SK-N-SH (cell line): ENCODE results near the gene IRAK3. TPM values are rescaled to one million over a fixed set of nuclear protein-coding genes. Genes with fewer than 3 reads are reported as not detected.

ENCODE experiments used
- CTCF ChIA-PET: fragments of 300-600, 350-600 bp; formaldehyde crosslinking; extraction: SDS; loops from one replicate; lab custom pipeline; 2021; lab: Yijun Ruan, JAX
- POLR2A ChIA-PET: fragments of 350-600 bp; sonication (Branson Sonifier 250); formaldehyde crosslinking; extraction: SDS; loops from one replicate; lab custom pipeline; 2020; ENCODE audit warnings: antibody characterized with exemption, inconsistent platforms; lab: Yijun Ruan, JAX
- DNase-seq: peaks from one replicate; pipeline ENCODE4 v3.0.0; 2012
- H2AFZ ChIP-seq: fragments of 200-600 bp; sonication (generic); 2 replicates; pipeline ENCODE4 v1.8.1; 2016; ENCODE audit warnings: antibody characterized with exemption, mild to moderate bottlenecking, low read depth
- H3F3A ChIP-seq: fragments of 200-600 bp; sonication (generic); replicated peaks from 2 replicates; pipeline ENCODE3; 2016; ENCODE audit warnings: antibody characterized with exemption, mild to moderate bottlenecking; ENCODE audit not compliant: insufficient read depth
- H3K27ac ChIP-seq, 2 experiments: fragments of 200-500 bp in 1 of 2; fragments of 200-600 bp in 1 of 2; sonication (Bioruptor generic) in 1 of 2; sonication (generic), shearing (Covaris generic) in 1 of 2; 2 replicates each; pipeline versions ENCODE4 v1.5.1 to v1.6.1; 2014 to 2016; ENCODE audit warnings: low read depth in 2 of 2, inconsistent platforms in 1 of 2, low read length in 1 of 2, mild to moderate bottlenecking in 1 of 2, mixed read lengths in 1 of 2
- H3K27me3 ChIP-seq: fragments of 200-600 bp; sonication (generic), shearing (Covaris generic); 2 replicates; pipeline ENCODE4 v1.6.1; 2016; ENCODE audit warnings: mixed run types; ENCODE audit not compliant: insufficient read depth
- H3K36me3 ChIP-seq, 2 experiments: fragments of 200-500 bp in 1 of 2; fragments of 200-600 bp in 1 of 2; sonication (Bioruptor generic) in 1 of 2; sonication (generic) in 1 of 2; replicated peaks in 1 of 2; 2 replicates each; pipeline versions ENCODE3 to v1.5.1; 2014 to 2016; ENCODE audit warnings: low read length in 1 of 2, mild to moderate bottlenecking in 1 of 2; ENCODE audit not compliant: insufficient read depth in 2 of 2, control insufficient read depth in 1 of 2
- H3K4me1 ChIP-seq, 2 experiments: fragments of 200-500 bp in 1 of 2; fragments of 200-600 bp in 1 of 2; sonication (Bioruptor generic) in 1 of 2; sonication (generic), shearing (Covaris generic) in 1 of 2; 2 replicates each; pipeline versions ENCODE4 v1.5.1 to v1.6.1; 2014 to 2016; ENCODE audit warnings: low read depth in 1 of 2, low read length in 1 of 2, mixed run types in 1 of 2; ENCODE audit not compliant: insufficient read depth in 2 of 2, control insufficient read depth in 1 of 2
- H3K4me2 ChIP-seq: fragments of 200-600 bp; sonication (generic), shearing (Covaris generic); 2 replicates; pipeline ENCODE4 v1.6.1; 2017; ENCODE audit warnings: mixed run types
- H3K4me3 ChIP-seq, 2 experiments: fragments of 200-500 bp in 1 of 2; fragments of 200-600 bp in 1 of 2; sonication (Bioruptor generic) in 1 of 2; sonication (generic), shearing (Covaris generic) in 1 of 2; 2 replicates each; pipeline versions ENCODE4 v1.5.1 to v1.8.1; 2014 to 2016; ENCODE audit warnings: low read depth in 2 of 2, inconsistent platforms in 1 of 2, low read length in 1 of 2, mild to moderate bottlenecking in 1 of 2, mixed read lengths in 1 of 2, moderate library complexity in 1 of 2
- H3K79me2 ChIP-seq: fragments of 200-600 bp; sonication (generic); 2 replicates; pipeline ENCODE4 v1.8.1; 2017; ENCODE audit warnings: mild to moderate bottlenecking; ENCODE audit not compliant: insufficient read depth
- H3K9ac ChIP-seq: fragments of 200-600 bp; sonication (generic); 2 replicates; pipeline ENCODE4 v1.6.1; 2017; ENCODE audit warnings: mixed run types
- H3K9me2 ChIP-seq: fragments of 200-600 bp; sonication (generic); 2 replicates; pipeline ENCODE4 v1.6.1; 2017; ENCODE audit warnings: mixed run types
- H3K9me3 ChIP-seq: fragments of 200-600 bp; sonication (generic); 2 replicates; pipeline ENCODE4 v1.6.1; 2017; ENCODE audit warnings: mixed run types, mild to moderate bottlenecking, moderate library complexity
- H4K20me1 ChIP-seq: fragments of 200-600 bp; sonication (generic); 2 replicates; pipeline ENCODE4 v1.6.1; 2017; ENCODE audit warnings: mild to moderate bottlenecking, mixed run types; ENCODE audit not compliant: insufficient read depth
- CHD2 ChIP-seq: fragments of 150-350 bp; IDR thresholded peaks from 2 replicates; pipeline ENCODE4 v1.6.1; 2018; ENCODE audit warnings: low read length; ENCODE audit not compliant: partially characterized antibody
- EZH2phosphoT487 ChIP-seq: fragments of 200-600 bp; sonication (generic); IDR thresholded peaks from 2 replicates; pipeline ENCODE4 v1.6.1; 2017; ENCODE audit warnings: low read depth, mixed run types, mild to moderate bottlenecking, antibody characterized with exemption, moderate library complexity, borderline replicate concordance
- GATA2 ChIP-seq: sonication (generic); formaldehyde crosslinking; IDR thresholded peaks from 2 replicates; pipeline ENCODE4 v1.5.0; 2020; ENCODE audit warnings: mild to moderate bottlenecking, missing genetic modification reagents
- JUND ChIP-seq: IDR thresholded peaks from 2 replicates; pipeline ENCODE4 v1.4.0; 2012
- NRF1 ChIP-seq: IDR thresholded peaks from 2 replicates; pipeline ENCODE4 v1.6.1; 2012; ENCODE audit warnings: low read depth, mild to moderate bottlenecking, low read length
- RCOR1 ChIP-seq: fragments of 150-350 bp; IDR thresholded peaks from 2 replicates; pipeline ENCODE4 v1.6.1; 2017; ENCODE audit warnings: antibody characterized with exemption, low read length
- TAF1 ChIP-seq: IDR thresholded peaks from 2 replicates; pipeline ENCODE4 v1.6.1; 2012; ENCODE audit warnings: low read depth, mild to moderate bottlenecking, low read length, moderate library complexity, borderline replicate concordance
- WGBS: methylation state at CpG from one replicate; pipeline ENCODE4 v1.1.6; 2017; ENCODE audit warnings: low lambda C conversion rate; 5-methylcytosine and 5-hydroxymethylcytosine counted together
- polyA plus RNA-seq, 3 experiments: library from polyadenylated mRNA; depleted of rRNA; stranded (reverse); fragments of >200 nt; gene quantifications; 2 replicates each; pipeline ENCODE4 v1.2.3, GENCODE V29; 2012
- TF ChIP-seq, protein P1 (sequence below): fragments of 200-600 bp; sonication (generic); IDR thresholded peaks from 2 replicates; pipeline ENCODE4 v1.6.1; 2017; ENCODE audit warnings: antibody characterized with exemption, mild to moderate bottlenecking, moderate library complexity
- TF ChIP-seq, protein P2 (sequence below): fragments of 150-350 bp; IDR thresholded peaks from 2 replicates; pipeline ENCODE4 v1.6.1; 2017; ENCODE audit warnings: antibody characterized with exemption, low read length, low read depth, borderline replicate concordance
- TF ChIP-seq, protein P3 (sequence below): IDR thresholded peaks from 2 replicates; pipeline ENCODE4 v1.6.1; 2012; ENCODE audit warnings: mild to moderate bottlenecking, low read depth, low read length, moderate library complexity
- TF ChIP-seq, protein P4 (sequence below): IDR thresholded peaks from 2 replicates; pipeline ENCODE4 v1.4.0; 2012; ENCODE audit warnings: low read depth
- TF ChIP-seq, protein P5 (sequence below): IDR thresholded peaks from 2 replicates; pipeline ENCODE4 v1.4.0; 2012; ENCODE audit warnings: low read depth, borderline replicate concordance

Gene IRAK3
- polyA plus RNA-seq, 1 of the 3 experiments (the other 2 are of a cell fraction) = not detected

DNA sequence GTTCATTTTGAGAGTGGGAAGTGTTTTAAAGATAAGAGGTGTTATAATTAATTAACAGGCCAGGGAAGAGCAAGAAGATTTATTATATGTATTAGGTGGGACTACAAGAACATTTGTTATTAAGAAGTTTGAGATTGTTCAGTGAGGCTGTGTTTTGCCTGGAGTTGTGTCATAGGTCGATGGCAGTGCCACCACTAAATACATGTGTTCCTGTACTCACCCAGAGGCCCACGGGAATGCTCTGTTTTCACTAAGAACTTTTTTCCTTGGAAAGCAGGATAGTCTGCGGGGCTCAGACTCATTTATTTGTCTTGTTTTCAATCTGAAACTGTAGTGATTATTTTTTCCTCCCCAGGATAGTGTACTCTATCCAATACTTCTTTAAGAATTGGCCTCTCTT, 10.1 kb downstream of the IRAK3 start (continued):
- TF ChIP-seq JUND (no peak), GATA2 (CRISPR knock-in tag) (no peak)
- TF ChIP-seq, protein P1, sequence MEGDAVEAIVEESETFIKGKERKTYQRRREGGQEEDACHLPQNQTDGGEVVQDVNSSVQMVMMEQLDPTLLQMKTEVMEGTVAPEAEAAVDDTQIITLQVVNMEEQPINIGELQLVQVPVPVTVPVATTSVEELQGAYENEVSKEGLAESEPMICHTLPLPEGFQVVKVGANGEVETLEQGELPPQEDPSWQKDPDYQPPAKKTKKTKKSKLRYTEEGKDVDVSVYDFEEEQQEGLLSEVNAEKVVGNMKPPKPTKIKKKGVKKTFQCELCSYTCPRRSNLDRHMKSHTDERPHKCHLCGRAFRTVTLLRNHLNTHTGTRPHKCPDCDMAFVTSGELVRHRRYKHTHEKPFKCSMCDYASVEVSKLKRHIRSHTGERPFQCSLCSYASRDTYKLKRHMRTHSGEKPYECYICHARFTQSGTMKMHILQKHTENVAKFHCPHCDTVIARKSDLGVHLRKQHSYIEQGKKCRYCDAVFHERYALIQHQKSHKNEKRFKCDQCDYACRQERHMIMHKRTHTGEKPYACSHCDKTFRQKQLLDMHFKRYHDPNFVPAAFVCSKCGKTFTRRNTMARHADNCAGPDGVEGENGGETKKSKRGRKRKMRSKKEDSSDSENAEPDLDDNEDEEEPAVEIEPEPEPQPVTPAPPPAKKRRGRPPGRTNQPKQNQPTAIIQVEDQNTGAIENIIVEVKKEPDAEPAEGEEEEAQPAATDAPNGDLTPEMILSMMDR = no peak
- TF ChIP-seq, protein P2, sequence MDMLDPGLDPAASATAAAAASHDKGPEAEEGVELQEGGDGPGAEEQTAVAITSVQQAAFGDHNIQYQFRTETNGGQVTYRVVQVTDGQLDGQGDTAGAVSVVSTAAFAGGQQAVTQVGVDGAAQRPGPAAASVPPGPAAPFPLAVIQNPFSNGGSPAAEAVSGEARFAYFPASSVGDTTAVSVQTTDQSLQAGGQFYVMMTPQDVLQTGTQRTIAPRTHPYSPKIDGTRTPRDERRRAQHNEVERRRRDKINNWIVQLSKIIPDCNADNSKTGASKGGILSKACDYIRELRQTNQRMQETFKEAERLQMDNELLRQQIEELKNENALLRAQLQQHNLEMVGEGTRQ = no peak
- TF ChIP-seq, all 33 proteins: peak for 0

DNA sequence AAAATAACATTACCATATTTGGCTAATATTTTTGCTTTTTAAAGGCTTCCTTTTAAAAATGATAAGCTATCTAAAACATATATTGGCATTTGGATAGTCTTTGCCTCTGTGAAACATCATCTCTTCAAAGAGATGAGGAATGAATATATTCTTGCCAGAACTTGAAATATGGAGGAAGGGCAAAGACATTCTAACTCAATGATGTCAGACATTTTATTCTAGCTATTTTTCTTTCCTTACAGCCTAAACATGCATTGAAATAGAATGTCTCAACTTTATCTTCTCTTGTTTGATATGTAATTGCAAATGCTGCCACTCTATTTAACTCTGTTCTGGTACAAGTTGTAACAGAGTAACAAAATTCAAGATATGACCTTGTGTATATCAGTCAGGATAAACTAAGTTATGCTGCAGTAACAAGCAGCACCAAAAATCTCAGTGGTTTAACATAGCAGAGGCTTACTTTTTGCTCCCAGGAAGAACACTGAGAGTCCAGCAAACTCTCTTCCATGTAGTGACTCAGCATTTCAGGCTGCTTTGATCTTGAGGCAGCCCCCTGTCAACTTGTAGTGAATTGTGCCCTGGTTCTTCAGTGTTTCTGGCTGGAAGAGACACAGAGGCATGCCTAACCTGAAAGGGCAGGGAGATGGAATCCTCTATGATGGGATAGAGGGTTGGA, 11.0 kb downstream of the IRAK3 start:
- Histone ChIP-seq H3K79me2 (no peaks in the 10 kb centered on the region), H3K27ac (no peak overlapping the region), H2AFZ (no peak overlapping the region), H3K36me3 (no peaks in the 10 kb centered on the region), H3F3A (no peaks in the 10 kb centered on the region), H3K4me2 (no peak overlapping the region), H3K27me3 (peaks cover 17% of the 10 kb centered on the region; the same call in 1 of the 2 replicates), H3K4me3 (no peak overlapping the region), H3K9me3 (no peaks in the 10 kb centered on the region), H3K4me1 (no peaks in the 10 kb centered on the region), H3K9ac (no peak overlapping the region), H4K20me1 (no peaks in the 10 kb centered on the region), H3K9me2 (no peaks in the 10 kb centered on the region)
- no peak for TF ChIP-seq RCOR1
- ChIA-PET CTCF (interaction anchor here (1.2 kb wide), 1 partner anchor 17 kb away, joined by 3 read pairs; no protein-coding TSS in a partner anchor), POLR2A (no interaction called here)
- DNase-seq = no peak

DNA sequence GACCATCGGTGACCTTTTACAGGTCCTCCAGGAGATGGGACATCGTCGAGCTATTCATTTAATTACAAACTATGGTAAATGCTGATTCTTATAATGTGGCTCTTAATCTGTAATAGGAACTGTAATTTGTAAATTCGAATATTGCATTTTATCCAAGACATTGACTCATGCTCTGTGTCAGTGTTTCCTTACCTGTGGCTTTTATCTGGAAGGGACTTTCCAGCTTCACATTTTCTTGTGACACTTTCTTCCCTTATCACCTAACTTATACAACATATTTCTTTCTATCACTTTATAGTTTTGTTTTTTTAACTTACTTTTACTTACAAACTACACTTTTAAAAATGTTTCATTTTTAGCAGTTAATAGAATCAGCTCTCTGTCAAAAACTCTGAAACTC, 14.8 kb downstream of the IRAK3 start:
- CTCF ChIA-PET = interaction anchor here (1.8 to 2.0 kb wide), 2 partner anchors 32 to 205 kb away, joined by 4 to 6 read pairs; no protein-coding TSS in a partner anchor
- no peaks in the 10 kb centered on the region for H4K20me1 ChIP-seq
- peaks cover 10% of the 10 kb centered on the region; the same call in 1 of the 2 replicates for H3K27me3 ChIP-seq
- no peaks in the 10 kb centered on the region for H3F3A ChIP-seq
- no peaks in the 10 kb centered on the region for H3K9me3 ChIP-seq
- no peak for DNase-seq
- WGBS = 9% methylated on average over 4 of the region's 4 CpGs
- H3K4me2 ChIP-seq = no peak overlapping the region
- no peak overlapping the region for H2AFZ ChIP-seq
- H3K9me2 ChIP-seq = no peaks in the 10 kb centered on the region
- POLR2A ChIA-PET = no interaction called here
- H3K36me3 ChIP-seq = no peaks in the 10 kb centered on the region
- no peak overlapping the region for H3K4me3 ChIP-seq
- no peaks in the 10 kb centered on the region for H3K4me1 ChIP-seq
- TF ChIP-seq, protein P3, sequence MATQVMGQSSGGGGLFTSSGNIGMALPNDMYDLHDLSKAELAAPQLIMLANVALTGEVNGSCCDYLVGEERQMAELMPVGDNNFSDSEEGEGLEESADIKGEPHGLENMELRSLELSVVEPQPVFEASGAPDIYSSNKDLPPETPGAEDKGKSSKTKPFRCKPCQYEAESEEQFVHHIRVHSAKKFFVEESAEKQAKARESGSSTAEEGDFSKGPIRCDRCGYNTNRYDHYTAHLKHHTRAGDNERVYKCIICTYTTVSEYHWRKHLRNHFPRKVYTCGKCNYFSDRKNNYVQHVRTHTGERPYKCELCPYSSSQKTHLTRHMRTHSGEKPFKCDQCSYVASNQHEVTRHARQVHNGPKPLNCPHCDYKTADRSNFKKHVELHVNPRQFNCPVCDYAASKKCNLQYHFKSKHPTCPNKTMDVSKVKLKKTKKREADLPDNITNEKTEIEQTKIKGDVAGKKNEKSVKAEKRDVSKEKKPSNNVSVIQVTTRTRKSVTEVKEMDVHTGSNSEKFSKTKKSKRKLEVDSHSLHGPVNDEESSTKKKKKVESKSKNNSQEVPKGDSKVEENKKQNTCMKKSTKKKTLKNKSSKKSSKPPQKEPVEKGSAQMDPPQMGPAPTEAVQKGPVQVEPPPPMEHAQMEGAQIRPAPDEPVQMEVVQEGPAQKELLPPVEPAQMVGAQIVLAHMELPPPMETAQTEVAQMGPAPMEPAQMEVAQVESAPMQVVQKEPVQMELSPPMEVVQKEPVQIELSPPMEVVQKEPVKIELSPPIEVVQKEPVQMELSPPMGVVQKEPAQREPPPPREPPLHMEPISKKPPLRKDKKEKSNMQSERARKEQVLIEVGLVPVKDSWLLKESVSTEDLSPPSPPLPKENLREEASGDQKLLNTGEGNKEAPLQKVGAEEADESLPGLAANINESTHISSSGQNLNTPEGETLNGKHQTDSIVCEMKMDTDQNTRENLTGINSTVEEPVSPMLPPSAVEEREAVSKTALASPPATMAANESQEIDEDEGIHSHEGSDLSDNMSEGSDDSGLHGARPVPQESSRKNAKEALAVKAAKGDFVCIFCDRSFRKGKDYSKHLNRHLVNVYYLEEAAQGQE = no peak
- no peak for TF ChIP-seq CHD2
- TF ChIP-seq, protein P4, sequence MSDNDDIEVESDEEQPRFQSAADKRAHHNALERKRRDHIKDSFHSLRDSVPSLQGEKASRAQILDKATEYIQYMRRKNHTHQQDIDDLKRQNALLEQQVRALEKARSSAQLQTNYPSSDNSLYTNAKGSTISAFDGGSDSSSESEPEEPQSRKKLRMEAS = no peak
- TF ChIP-seq, protein P1 = no peak
- TF ChIP-seq TAF1 = no peak
- TF ChIP-seq EZH2phosphoT487 = no peak
- no peak for TF ChIP-seq NRF1
- TF ChIP-seq, protein P5, sequence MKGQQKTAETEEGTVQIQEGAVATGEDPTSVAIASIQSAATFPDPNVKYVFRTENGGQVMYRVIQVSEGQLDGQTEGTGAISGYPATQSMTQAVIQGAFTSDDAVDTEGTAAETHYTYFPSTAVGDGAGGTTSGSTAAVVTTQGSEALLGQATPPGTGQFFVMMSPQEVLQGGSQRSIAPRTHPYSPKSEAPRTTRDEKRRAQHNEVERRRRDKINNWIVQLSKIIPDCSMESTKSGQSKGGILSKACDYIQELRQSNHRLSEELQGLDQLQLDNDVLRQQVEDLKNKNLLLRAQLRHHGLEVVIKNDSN = no peak
- no peak for TF ChIP-seq RCOR1
- TF ChIP-seq GATA2 (CRISPR knock-in tag) = no peak
- TF ChIP-seq, all 33 proteins: peak for 0
- Histone ChIP-seq H3K27ac (no peak overlapping the region), H3K9ac (no peak overlapping the region), H3K79me2 (no peaks in the 10 kb centered on the region)
